DOHH2 (cell line): ENCODE data around the gene TOX3.

ENCODE experiments used
- H3F3A ChIP-seq: fragments of 200-600 bp; sonication (generic), shearing (Covaris generic); 2 replicates; pipeline ENCODE4 v1.6.0; 2016; ENCODE audit warnings: antibody characterized with exemption, mild to moderate bottlenecking; ENCODE audit not compliant: control insufficient read depth, insufficient read depth
- H3K27ac ChIP-seq: fragments of 200-600 bp; sonication (generic); 2 replicates; pipeline ENCODE4 v1.5.1; 2014; ENCODE audit warnings: low read depth, mild to moderate bottlenecking, low read length, moderate library complexity
- H3K27me3 ChIP-seq: fragments of 200-600 bp; sonication (generic); 2 replicates; pipeline ENCODE4 v1.6.1; 2014; ENCODE audit warnings: mild to moderate bottlenecking, low read length, mixed read lengths; ENCODE audit not compliant: control insufficient read depth
- H3K36me3 ChIP-seq: fragments of 200-600 bp; sonication (generic); 2 replicates; pipeline ENCODE4 v1.6.1; 2014; ENCODE audit warnings: mild to moderate bottlenecking, low read length, moderate library complexity, mixed read lengths; ENCODE audit not compliant: control insufficient read depth
- H3K4me1 ChIP-seq: fragments of 200-600 bp; sonication (generic); 2 replicates; pipeline ENCODE4 v1.6.1; 2014; ENCODE audit warnings: mild to moderate bottlenecking, low read length, mixed read lengths; ENCODE audit not compliant: control insufficient read depth
- H3K4me2 ChIP-seq: fragments of 200-600 bp; sonication (generic); 2 replicates; pipeline ENCODE4 v1.6.0; 2014; ENCODE audit warnings: mild to moderate bottlenecking, low read length, moderate library complexity
- H3K4me3 ChIP-seq: fragments of 200-600 bp; sonication (generic); 2 replicates; pipeline ENCODE4 v1.5.1; 2014; ENCODE audit warnings: mild to moderate bottlenecking, low read length, mixed read lengths
- H3K79me2 ChIP-seq: fragments of 200-600 bp; sonication (generic); 2 replicates; pipeline ENCODE4 v1.6.1; 2014; ENCODE audit warnings: mild to moderate bottlenecking, low read length, mixed read lengths; ENCODE audit not compliant: control insufficient read depth
- H3K9me2 ChIP-seq: fragments of 200-600 bp; sonication (generic); replicated peaks from 2 replicates; pipeline ENCODE4 v1.6.1; 2014; ENCODE audit warnings: mild to moderate bottlenecking, low read length, mixed read lengths; ENCODE audit not compliant: control insufficient read depth
- H3K9me3 ChIP-seq: fragments of 200-600 bp; sonication (generic); 2 replicates; pipeline ENCODE4 v1.6.1; 2014; ENCODE audit warnings: antibody characterized with exemption, low read length, mixed read lengths; ENCODE audit not compliant: control insufficient read depth, insufficient read depth
- H4K20me1 ChIP-seq: fragments of 200-600 bp; sonication (generic); 2 replicates; pipeline ENCODE4 v1.6.0; 2014; ENCODE audit warnings: low read depth, mild to moderate bottlenecking, antibody characterized with exemption, low read length, moderate library complexity; ENCODE audit not compliant: control insufficient read depth, insufficient read depth
- EZH2phosphoT487 ChIP-seq: fragments of 200-600 bp; sonication (generic); IDR thresholded peaks from 2 replicates; pipeline ENCODE4 v1.6.1; 2017; ENCODE audit warnings: borderline replicate concordance, mild to moderate bottlenecking, antibody characterized with exemption, low read length, moderate library complexity, mixed read lengths
- TF ChIP-seq, protein P1 (sequence below): fragments of 200-600 bp; sonication (generic); IDR thresholded peaks from one replicate; pipeline ENCODE4 v1.5.1; 2014; ENCODE audit warnings: antibody characterized with exemption, mild to moderate bottlenecking, low read depth, low read length; ENCODE audit not compliant: poor library complexity, severe bottlenecking

TOX3 gene

DNA sequence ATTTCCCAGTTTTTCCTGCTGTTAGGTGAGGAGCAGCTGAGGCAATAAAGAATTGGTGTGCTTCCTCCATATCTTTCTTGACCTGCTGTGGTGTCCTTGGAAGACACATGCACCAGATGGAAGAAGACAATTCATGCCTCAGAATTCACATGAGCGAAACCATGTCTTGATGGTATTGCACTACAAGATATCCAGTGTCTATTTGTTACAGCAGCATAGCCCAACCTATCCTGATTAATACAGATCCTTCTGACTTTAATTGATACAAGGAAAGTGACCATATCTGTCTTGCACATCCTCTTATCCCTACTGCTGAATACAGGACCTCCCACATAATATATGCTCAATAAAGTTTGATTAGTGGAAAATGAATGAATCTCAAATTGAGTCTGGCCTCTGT, 9.1 kb upstream of the TOX3 start:
- TF ChIP-seq EZH2phosphoT487, result no peak
- TF ChIP-seq, protein P1, sequence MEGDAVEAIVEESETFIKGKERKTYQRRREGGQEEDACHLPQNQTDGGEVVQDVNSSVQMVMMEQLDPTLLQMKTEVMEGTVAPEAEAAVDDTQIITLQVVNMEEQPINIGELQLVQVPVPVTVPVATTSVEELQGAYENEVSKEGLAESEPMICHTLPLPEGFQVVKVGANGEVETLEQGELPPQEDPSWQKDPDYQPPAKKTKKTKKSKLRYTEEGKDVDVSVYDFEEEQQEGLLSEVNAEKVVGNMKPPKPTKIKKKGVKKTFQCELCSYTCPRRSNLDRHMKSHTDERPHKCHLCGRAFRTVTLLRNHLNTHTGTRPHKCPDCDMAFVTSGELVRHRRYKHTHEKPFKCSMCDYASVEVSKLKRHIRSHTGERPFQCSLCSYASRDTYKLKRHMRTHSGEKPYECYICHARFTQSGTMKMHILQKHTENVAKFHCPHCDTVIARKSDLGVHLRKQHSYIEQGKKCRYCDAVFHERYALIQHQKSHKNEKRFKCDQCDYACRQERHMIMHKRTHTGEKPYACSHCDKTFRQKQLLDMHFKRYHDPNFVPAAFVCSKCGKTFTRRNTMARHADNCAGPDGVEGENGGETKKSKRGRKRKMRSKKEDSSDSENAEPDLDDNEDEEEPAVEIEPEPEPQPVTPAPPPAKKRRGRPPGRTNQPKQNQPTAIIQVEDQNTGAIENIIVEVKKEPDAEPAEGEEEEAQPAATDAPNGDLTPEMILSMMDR, result no peak
- Histone ChIP-seq H3F3A (no peaks in the 10 kb centered on the region), H3K36me3 (no peaks in the 10 kb centered on the region), H4K20me1 (no peaks in the 10 kb centered on the region), H3K27ac (no peak overlapping the region), H3K9me3 (no peaks in the 10 kb centered on the region), H3K27me3 (no peaks in the 10 kb centered on the region), H3K4me2 (no peak overlapping the region), H3K79me2 (no peaks in the 10 kb centered on the region), H3K4me3 (no peak overlapping the region), H3K4me1 (no peaks in the 10 kb centered on the region), H3K9me2 (no peaks in the 10 kb centered on the region)

DNA sequence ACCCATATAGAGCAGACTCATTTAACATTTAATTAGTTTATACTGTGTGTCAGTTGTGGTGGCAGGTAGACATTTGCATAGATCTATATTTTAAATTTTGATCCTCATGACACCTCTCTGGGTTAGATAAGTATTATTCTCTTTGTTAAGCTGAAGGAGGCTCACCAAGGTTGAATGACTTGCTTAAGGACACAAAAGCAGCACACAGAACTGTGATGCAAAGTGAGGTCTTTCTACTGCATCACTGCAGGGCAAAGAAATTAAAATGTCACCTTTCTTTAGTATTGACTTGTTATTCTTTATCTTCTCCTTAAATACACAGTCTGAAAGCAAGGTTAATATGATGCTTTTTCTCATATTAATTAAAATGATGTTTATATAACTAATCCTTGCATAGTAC, 8.6 kb upstream of the TOX3 start:
- H3F3A ChIP-seq, result no peaks in the 10 kb centered on the region
- no peaks in the 10 kb centered on the region for H4K20me1 ChIP-seq
- no peak overlapping the region for H3K4me3 ChIP-seq
- H3K27me3 ChIP-seq, result no peaks in the 10 kb centered on the region
- H3K9me3 ChIP-seq, result no peaks in the 10 kb centered on the region
- TF ChIP-seq, protein P1, result no peak
- TF ChIP-seq EZH2phosphoT487, result no peak
- H3K4me1 ChIP-seq, result no peaks in the 10 kb centered on the region
- no peaks in the 10 kb centered on the region for H3K79me2 ChIP-seq
- H3K4me2 ChIP-seq, result no peak overlapping the region
- H3K9me2 ChIP-seq, result no peaks in the 10 kb centered on the region
- H3K27ac ChIP-seq, result no peak overlapping the region
- H3K36me3 ChIP-seq, result no peaks in the 10 kb centered on the region

DNA sequence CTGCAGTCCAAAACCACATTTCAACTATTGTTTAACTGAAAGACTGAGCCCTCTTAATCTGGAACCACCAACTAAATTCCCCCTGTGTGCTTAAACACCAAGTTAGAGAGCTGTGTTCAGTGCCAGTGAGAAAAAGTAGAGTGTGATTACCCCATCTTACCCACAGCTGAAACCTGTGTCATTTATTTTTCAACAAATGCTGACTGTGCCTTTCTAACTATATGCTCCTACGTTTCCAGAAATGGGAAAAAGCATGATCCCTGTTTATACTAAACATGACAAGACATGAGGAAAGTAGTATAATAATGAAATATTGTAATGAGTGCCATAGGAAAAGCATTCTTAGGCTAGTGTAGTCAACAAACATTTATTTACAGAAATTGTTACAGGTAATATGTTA, 7.4 kb upstream of the TOX3 start:
- Histone ChIP-seq H3K4me2 (no peak overlapping the region), H3K36me3 (no peaks in the 10 kb centered on the region), H3K79me2 (no peaks in the 10 kb centered on the region), H3K9me3 (no peaks in the 10 kb centered on the region), H3K9me2 (no peaks in the 10 kb centered on the region), H3K4me3 (no peak overlapping the region), H3K4me1 (no peaks in the 10 kb centered on the region), H3K27me3 (no peaks in the 10 kb centered on the region), H3K27ac (no peak overlapping the region), H4K20me1 (no peaks in the 10 kb centered on the region), H3F3A (no peaks in the 10 kb centered on the region)
- TF ChIP-seq, protein P1, result no peak
- no peak for TF ChIP-seq EZH2phosphoT487

GRCh38 chr16:52553322-52553721, 6.4 kb upstream of the TOX3 start:
- Histone ChIP-seq H3F3A (no peaks in the 10 kb centered on the region), H3K4me2 (no peak overlapping the region), H3K27me3 (no peaks in the 10 kb centered on the region), H4K20me1 (no peaks in the 10 kb centered on the region), H3K27ac (no peak overlapping the region), H3K79me2 (no peaks in the 10 kb centered on the region), H3K9me2 (no peaks in the 10 kb centered on the region), H3K4me1 (no peaks in the 10 kb centered on the region), H3K4me3 (no peak overlapping the region), H3K36me3 (no peaks in the 10 kb centered on the region), H3K9me3 (no peaks in the 10 kb centered on the region)
- TF ChIP-seq, protein P1, result peak; percentile 26
- TF ChIP-seq EZH2phosphoT487, result no peak
